ENCODE results near the gene OGG1.
"Not testable (repeated sequence)": the region's sequence is repeated elsewhere in the genome, so short reads cannot be mapped to it uniquely, and the experiment has no call there.

OGG1 gene

DNA sequence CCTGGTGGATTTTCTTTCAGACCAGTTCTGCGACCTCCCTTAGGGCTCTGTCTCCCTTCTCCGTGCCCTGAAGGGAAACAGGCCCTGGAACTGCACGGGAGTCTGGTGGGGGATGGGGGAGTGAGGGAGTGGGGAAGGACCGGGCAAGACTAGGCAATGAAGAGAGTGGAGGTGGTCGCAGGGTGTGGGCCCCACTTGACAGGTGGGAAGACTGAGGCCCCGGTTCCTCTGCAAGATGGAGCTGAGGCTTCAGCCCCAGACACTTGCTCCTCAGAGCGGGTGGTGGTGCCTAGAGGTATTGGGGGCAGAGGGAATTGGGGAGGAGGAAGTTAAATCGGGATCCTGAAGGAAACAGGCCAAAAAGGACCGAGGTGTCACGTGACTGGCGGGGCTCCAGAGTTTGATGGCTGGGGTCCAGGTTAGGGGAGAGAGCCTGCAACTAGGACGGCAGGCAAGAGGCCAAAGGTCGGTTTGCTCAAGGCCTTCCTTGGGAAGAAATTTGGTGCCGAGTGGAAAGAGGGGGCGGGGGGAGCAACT, 20.6 kb downstream of the OGG1 start:
- no peak overlapping the region for H3K4me3 ChIP-seq
- H4K20me1 ChIP-seq = peaks cover 5% of the 10 kb centered on the region
- no peak overlapping the region for H3K4me2 ChIP-seq

DNA sequence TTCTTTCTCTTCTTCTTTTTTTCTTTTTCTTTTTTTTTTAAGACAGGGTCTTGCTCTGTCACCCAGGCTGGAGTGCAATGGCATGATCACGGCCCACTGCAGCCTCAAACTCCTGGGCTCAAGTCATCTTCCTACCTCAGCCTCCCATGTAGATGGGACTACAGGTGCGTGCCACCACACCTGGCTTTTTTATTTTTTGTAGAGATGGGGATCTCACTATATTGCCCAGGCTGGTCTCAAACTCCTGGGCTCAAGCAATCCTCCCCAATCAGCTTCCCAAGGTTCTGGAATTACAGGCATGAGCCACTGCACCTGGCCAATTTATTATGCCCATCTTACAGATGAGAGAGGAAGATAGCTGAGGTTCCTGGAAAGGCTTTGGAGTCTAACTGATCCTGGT, 21.3 kb downstream of the OGG1 start:
- H3K27me3 ChIP-seq = peaks cover 25% of the 10 kb centered on the region
- H3K27ac ChIP-seq, H3K4me3 ChIP-seq, H3K9ac ChIP-seq, H3K4me1 ChIP-seq, H4K20me1 ChIP-seq, H3K36me3 ChIP-seq, H3K4me2 ChIP-seq, H3K9me3 ChIP-seq: not testable (repeated sequence)

More for the DNA sequence above, 20.6 kb downstream of the OGG1 start:
- H3K27ac ChIP-seq = no peak overlapping the region
- no peaks in the 10 kb centered on the region; the same call in 1 of the 2 replicates for H3K36me3 ChIP-seq
- H3K9ac ChIP-seq = no peak overlapping the region
- H3K9me3 ChIP-seq = no peaks in the 10 kb centered on the region
- peaks cover 25% of the 10 kb centered on the region for H3K27me3 ChIP-seq
- peaks cover 7% of the 10 kb centered on the region for H3K4me1 ChIP-seq
- TF ChIP-seq Cebpa-rat (IDR thresholded peaks at IDR 0.05) = no peak

DNA sequence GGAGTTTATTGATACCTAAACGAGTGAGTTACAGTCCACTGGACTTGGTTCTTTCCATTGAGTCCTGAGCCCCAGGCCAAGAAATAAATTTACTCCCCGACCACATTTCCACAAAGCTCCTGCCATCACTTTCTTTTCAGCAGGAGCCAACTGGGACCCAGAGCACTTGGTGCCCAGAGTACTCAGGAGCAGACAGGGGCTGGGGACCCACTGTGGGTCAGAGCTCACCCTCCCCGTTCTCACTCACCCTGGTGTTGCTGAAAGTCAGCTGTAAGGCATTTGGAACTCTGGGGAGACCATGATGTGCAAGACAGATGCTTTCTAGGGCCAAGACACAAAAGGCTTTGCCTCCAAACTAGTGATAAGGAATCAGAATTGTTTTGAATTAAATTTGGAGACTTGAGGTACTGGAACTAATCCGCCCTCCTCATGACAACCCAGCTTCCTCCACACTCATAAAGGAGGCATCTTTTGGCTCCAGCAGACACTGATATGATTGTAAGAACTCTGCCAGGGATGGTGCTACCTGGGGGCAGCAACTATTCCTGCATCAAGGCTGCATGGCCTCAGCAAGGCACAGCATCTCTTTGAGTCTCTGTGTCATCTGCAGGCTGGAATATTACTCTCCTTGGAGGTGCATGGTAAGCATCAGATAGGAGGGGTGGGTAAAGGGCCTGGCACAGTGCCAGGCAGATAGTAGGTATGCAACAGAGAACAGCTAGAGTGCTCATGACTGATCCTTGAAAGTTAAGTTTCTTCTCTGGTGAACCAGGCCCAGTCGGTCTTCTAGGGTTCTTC, 27.3 kb downstream of the OGG1 start:
- Histone ChIP-seq H3K4me2 (peak overlapping the region; percentile 89; the same call in 1 of the 2 replicates), H3K9ac (no peak overlapping the region), H4K20me1 (peaks cover 4% of the 10 kb centered on the region; the same call in 1 of the 2 replicates), H3K27me3 (no peaks in the 10 kb centered on the region), H3K4me1 (peaks cover 46% of the 10 kb centered on the region), H3K4me3 (no peak overlapping the region), H3K9me3 (no peaks in the 10 kb centered on the region), H3K36me3 (no peaks in the 10 kb centered on the region), H3K27ac (no peak overlapping the region)
- TF ChIP-seq Cebpa-rat (IDR thresholded peaks at IDR 0.05) = no peak

DNA sequence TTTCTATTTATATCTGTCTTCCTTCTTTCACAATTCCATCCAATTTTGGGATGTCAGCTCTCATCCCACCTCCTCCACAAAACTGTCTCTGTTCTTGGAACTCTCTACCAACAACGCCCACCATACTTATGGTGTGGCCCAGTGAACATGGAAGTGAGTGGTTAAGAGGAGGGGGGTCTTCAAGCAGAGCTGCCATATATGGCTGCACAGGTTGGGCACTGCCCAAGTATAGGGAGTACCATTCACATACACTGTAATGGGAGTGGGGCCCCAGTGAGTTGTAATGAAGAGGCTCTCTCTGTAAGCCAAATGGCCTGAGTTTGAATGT, 27.9 kb downstream of the OGG1 start:
- TF ChIP-seq Cebpa-rat (IDR thresholded peaks at IDR 0.05) = no peak
- H3K4me1 ChIP-seq = peaks cover 51% of the 10 kb centered on the region
- H3K4me3 ChIP-seq = no peak overlapping the region
- peak overlapping the region; percentile 89; the same call in 1 of the 2 replicates for H3K4me2 ChIP-seq
- H3K27me3 ChIP-seq = no peaks in the 10 kb centered on the region
- no peak overlapping the region for H3K9ac ChIP-seq
- H3K36me3 ChIP-seq = no peaks in the 10 kb centered on the region
- H4K20me1 ChIP-seq = peaks cover 4% of the 10 kb centered on the region; the same call in 1 of the 2 replicates
- no peaks in the 10 kb centered on the region for H3K9me3 ChIP-seq
- no peak overlapping the region for H3K27ac ChIP-seq

DNA sequence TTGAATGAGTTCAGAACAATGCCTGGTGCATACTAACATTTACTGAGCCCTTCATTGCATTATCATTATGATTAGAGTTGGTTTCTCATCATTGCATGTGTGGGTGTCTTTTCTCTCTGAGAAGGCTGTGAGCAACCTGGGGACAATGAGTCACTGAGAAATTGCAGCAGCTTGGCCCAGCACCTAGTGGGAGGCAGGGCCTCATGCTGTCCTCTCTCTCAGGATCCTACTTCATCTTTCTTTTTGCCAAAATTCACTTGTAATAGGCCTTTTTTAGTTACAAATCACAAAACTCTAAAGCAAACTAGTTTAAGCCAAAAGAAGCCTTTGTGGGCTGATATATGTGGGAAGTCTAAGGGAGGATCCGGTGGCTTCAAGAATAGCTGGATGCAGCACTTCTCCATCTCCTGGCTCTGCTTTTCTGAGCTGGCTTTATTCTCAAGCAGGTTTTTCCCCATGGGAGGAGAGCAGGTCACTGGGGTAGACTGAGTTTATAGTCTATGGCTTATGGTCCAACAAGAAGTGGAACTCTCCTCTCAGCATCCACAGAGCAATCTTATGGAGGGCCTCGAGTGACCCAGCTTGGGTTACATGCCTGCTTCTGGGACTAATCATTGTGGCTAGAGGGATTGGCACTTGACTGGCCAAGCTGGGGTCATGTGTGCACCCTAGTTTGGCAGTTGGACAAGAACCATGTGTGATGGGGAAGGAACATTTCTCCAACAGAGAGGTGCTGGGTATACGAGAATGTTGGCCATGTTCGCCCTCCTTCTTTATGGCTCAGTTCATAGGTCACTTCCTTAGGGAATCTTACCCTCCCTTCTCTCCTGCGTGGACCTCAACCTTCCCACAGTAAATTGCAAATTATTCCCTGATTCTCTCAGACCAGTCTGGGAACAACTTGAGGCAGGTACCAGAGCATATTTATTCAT, 28.7 kb downstream of the OGG1 start:
- Histone ChIP-seq H3K9ac (no peak overlapping the region), H3K27me3 (no peaks in the 10 kb centered on the region), H3K27ac (no peak overlapping the region), H3K4me1 (peaks cover 55% of the 10 kb centered on the region), H3K4me2 (peak overlapping the region; percentile 89), H3K4me3 (no peak overlapping the region), H3K36me3 (no peaks in the 10 kb centered on the region), H4K20me1 (peaks cover 4% of the 10 kb centered on the region; the same call in 1 of the 2 replicates), H3K9me3 (no peaks in the 10 kb centered on the region)
- TF ChIP-seq Cebpa-rat (IDR thresholded peaks at IDR 0.05) = no peak

DNA sequence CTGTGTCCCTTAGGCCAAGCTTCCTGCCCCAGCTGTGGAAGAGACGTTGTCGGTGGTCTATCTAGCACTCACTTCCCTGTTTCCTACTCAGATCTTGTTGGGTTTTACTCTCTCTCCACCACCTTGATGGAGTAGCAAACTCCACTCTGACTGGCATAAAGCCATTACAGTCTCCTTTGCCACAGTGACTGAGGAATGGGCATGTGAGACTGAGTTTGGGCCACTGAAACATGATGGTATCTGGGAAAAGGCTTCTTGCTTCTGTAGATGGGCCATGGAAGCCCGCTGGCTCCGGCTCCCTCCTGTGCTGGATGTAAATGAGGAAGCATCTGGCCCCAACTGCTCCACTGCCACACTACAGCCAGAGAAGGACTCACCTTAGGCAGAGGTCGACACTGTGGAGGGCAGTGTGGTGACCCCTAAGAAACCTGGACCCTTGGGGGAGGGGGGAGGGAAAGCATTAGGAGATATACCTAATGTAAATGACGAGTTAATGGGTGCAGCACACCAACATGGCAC, 29.4 kb downstream of the OGG1 start:
- H4K20me1 ChIP-seq = peaks cover 4% of the 10 kb centered on the region; the same call in 1 of the 2 replicates
- peak overlapping the region; percentile 48; the same call in 1 of the 2 replicates for H3K4me3 ChIP-seq
- peaks cover 7% of the 10 kb centered on the region for H3K36me3 ChIP-seq
- H3K9ac ChIP-seq = peak overlapping the region; percentile 68; the same call in 1 of the 2 replicates
- H3K4me1 ChIP-seq = peaks cover 55% of the 10 kb centered on the region
- no peaks in the 10 kb centered on the region for H3K9me3 ChIP-seq
- H3K27ac ChIP-seq = peak overlapping the region; percentile 82; the same call in 1 of the 2 replicates
- peak overlapping the region; percentile 89 for H3K4me2 ChIP-seq
- no peaks in the 10 kb centered on the region for H3K27me3 ChIP-seq
- TF ChIP-seq Cebpa-rat (IDR thresholded peaks at IDR 0.05) = no peak

DNA sequence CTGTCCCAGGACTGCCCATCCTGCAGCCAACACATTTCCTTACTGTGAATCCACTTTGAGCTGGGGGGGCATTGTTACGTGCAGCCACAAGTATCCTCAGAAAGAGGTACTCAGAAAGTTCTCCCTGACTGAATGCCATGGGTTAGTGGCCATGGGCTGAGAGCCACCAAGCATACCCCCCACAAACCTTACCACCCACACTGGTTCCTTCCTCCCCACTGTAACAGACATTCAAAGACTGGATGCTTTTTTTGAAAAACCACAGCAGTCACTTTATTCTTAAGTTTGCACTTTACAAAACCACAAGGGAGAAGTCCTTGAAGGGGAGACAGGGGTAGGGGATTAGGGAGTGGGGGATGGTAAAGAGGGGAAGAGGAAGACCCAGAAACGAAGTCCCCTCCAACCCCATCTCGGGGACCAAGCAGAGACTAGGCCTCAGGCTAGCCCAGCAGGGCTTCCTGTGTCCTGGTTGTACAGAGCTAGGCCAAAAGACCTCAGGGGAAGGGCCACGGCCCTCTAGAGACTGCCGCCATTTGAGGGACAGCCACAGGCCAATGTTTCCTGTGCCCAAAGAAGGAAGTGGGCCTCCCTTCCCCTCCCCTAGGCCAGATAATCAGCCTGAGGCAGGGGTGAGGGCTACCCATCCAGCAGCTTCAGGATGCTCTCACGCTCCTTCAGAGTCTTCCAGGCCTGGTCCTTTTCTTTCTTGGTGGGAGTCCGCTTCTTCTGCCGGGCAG, 30.1 kb downstream of the OGG1 start:
- Histone ChIP-seq H3K4me3 (peak overlapping the region; percentile 48), H3K9ac (peak overlapping the region; percentile 68), H3K27me3 (no peaks in the 10 kb centered on the region), H3K36me3 (peaks cover 8% of the 10 kb centered on the region), H4K20me1 (peaks cover 4% of the 10 kb centered on the region; the same call in 1 of the 2 replicates), H3K4me1 (peaks cover 55% of the 10 kb centered on the region), H3K9me3 (no peaks in the 10 kb centered on the region), H3K27ac (peak overlapping the region; percentile 82), H3K4me2 (peak overlapping the region; percentile 89)
- TF ChIP-seq Cebpa-rat (IDR thresholded peaks at IDR 0.05) = no peak

DNA sequence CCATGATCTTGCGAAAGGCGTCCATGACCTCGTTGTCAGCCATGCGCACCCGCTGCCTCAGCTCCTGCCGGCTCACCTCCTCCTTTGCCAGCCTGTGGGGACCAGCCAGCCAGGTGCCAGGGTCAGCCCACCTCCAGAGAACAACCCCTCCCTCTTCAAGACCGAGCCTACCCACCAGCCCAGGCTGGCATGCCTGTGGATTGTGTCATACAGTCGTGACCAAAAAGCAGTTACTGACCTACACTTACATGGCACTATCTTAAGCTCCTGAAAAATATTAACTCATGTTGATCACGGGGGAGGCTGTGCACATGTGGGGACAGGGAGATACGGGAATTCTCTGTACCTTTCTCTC, 30.7 kb downstream of the OGG1 start:
- H4K20me1 ChIP-seq = peaks cover 4% of the 10 kb centered on the region; the same call in 1 of the 2 replicates

DNA sequence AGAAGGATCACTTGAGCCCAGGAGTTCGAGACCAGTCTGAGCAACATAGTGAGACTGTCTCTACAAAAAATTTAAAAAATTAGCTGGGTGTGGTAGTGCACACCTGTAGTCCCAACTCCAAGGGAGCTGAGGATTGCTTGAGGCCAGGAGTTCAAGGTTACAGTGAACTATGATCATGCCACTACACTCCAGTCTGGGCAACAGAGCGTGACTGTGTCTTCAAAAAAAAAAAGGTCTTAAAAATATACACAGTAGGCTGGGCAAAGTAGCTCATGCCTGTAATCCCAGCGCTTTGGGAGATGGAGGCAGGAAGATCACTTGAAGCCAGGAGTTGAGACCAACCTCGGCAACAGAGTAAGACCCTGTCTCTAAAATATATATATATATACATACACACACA, 31.2 kb downstream of the OGG1 start:
- peak overlapping the region; percentile 48; the same call in 1 of the 2 replicates for H3K4me3 ChIP-seq
- peaks cover 12% of the 10 kb centered on the region for H3K36me3 ChIP-seq
- peak overlapping the region; percentile 68; the same call in 1 of the 2 replicates for H3K9ac ChIP-seq
- H3K27me3 ChIP-seq = no peaks in the 10 kb centered on the region
- H3K27ac ChIP-seq = peak overlapping the region; percentile 82
- H3K4me1 ChIP-seq = peaks cover 60% of the 10 kb centered on the region
- H3K4me2 ChIP-seq = peak overlapping the region; percentile 89
- H3K9me3 ChIP-seq = no peaks in the 10 kb centered on the region
- peaks cover 4% of the 10 kb centered on the region; the same call in 1 of the 2 replicates for H4K20me1 ChIP-seq
- no peak for TF ChIP-seq Cebpa-rat (IDR thresholded peaks at IDR 0.05)

More for the DNA sequence above, 30.7 kb downstream of the OGG1 start:
- Histone ChIP-seq H3K4me1 (peaks cover 55% of the 10 kb centered on the region), H3K27me3 (no peaks in the 10 kb centered on the region), H3K4me2 (peak overlapping the region; percentile 89), H3K27ac (peak overlapping the region; percentile 82), H3K36me3 (peaks cover 12% of the 10 kb centered on the region), H3K9ac (peak overlapping the region; percentile 68), H3K9me3 (no peaks in the 10 kb centered on the region), H3K4me3 (peak overlapping the region; percentile 48)
- 0 out of 2 replicates have a peak, but pooled peaks have one; percentile 9 for TF ChIP-seq Cebpa-rat (IDR thresholded peaks at IDR 0.05)
